BJ (cell line): ENCODE data around the gene GPR34. TPM values are rescaled to one million over a fixed set of nuclear protein-coding genes. Genes with fewer than 3 reads are reported as not detected.

ENCODE experiments used
- CTCF ChIA-PET: fragments of 350-600 bp; formaldehyde crosslinking; extraction: SDS; loops from one replicate; lab custom pipeline; 2021; ENCODE audit warnings: antibody characterized with exemption, inconsistent platforms; lab: Yijun Ruan, JAX
- POLR2A ChIA-PET: fragments of 300-600 bp; sonication (Branson Sonifier 250); formaldehyde crosslinking; extraction: SDS; loops from one replicate; lab custom pipeline; 2021; ENCODE audit warnings: antibody characterized with exemption; lab: Charles Lee
- DNase-seq: peaks from one replicate; pipeline ENCODE4 v3.0.0-alpha.2; 2011; ENCODE audit warnings: low read depth
- H3K27me3 ChIP-seq: 2 replicates; pipeline ENCODE4 v1.6.0; 2011; ENCODE audit warnings: low read length; ENCODE audit not compliant: control insufficient read depth, insufficient read depth
- H3K36me3 ChIP-seq: 2 replicates; pipeline ENCODE4 v1.5.1; 2011; ENCODE audit warnings: low read length; ENCODE audit not compliant: control insufficient read depth, insufficient read depth
- H3K4me3 ChIP-seq: 2 replicates; pipeline ENCODE4 v1.5.1; 2011; ENCODE audit warnings: low read depth, mild to moderate bottlenecking, control low read depth, low read length
- CTCF ChIP-seq: IDR thresholded peaks from 2 replicates; pipeline ENCODE4 v1.5.1; 2011; ENCODE audit warnings: low read depth, mild to moderate bottlenecking, control low read depth, inconsistent platforms, low read length, moderate library complexity; ENCODE audit not compliant: insufficient read depth
- polyA plus RNA-seq: library from polyadenylated mRNA; depleted of rRNA; stranded (reverse); fragments of >200 nt; gene quantifications from 2 replicates; pipeline ENCODE4 v1.2.3, GENCODE V29; 2011

Gene GPR34
- polyA plus RNA-seq, 1 experiment: not detected

- no peak for DNase-seq
- Histone ChIP-seq H3K27me3 (no peaks in the 10 kb centered on the region), H3K4me3 (no peak overlapping the region), H3K36me3 (peaks cover 2% of the 10 kb centered on the region; the same call in 1 of the 2 replicates)
- ChIA-PET POLR2A (no interaction called here), CTCF (no interaction called here)
- TF ChIP-seq CTCF: no peak
These were observed 24.3 kb upstream of the GPR34 start for GRCh38 chrX:41664375-41664901.

DNA sequence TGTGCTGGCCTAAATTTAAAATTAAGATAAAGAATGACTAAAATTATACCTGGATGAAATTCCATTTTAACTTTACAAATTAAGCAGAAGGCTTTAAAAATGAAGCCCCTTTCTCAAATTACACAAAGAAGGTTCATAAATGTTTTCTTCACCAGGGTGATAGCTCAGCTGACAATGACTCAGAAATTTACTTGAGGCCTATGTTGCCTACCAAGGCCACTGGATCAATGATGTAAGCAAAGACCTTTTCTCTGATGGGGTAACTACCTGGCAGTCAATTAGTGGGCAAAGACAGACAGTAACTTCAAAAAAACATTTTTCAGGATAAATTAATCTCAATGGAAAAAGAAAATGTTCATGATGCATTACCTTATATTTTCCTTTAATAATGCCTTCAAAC is 23.9 kb upstream of the GPR34 start:
- no peaks in the 10 kb centered on the region for H3K27me3 ChIP-seq
- no peak overlapping the region for H3K4me3 ChIP-seq
- ChIA-PET POLR2A (no interaction called here), CTCF (no interaction called here)
- no peak for TF ChIP-seq CTCF
- DNase-seq: no peak
- H3K36me3 ChIP-seq: peaks cover 2% of the 10 kb centered on the region; the same call in 1 of the 2 replicates

GRCh38 chrX:41665686-41666085 is 23.1 kb upstream of the GPR34 start:
- DNase-seq: no peak
- POLR2A ChIA-PET: no interaction called here
- CTCF ChIA-PET: no interaction called here
- TF ChIP-seq CTCF: no peak
- Histone ChIP-seq H3K36me3 (no peaks in the 10 kb centered on the region), H3K27me3 (no peaks in the 10 kb centered on the region), H3K4me3 (no peak overlapping the region)

DNA sequence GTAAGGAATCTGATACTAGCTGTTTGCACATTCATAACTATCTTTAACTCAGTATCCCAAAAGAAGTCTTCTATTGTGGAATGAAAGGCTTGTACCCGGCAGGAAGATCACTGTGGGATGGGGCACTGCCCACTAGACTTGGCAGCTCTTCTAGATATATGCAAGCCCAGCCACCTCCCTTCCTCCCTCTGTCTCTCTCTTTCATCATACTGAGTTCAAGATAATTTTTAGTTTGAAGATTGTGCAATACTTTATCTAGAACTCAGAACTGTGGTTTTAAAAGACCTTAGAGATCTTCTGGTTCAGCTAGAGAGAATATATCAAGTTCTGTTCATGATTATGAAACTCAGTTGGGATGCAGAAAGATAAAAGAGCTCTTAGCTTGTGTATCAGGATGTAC is 22.5 kb upstream of the GPR34 start:
- H3K27me3 ChIP-seq: no peaks in the 10 kb centered on the region
- DNase-seq: no peak
- no peaks in the 10 kb centered on the region for H3K36me3 ChIP-seq
- ChIA-PET POLR2A (interaction anchor here (0.7 kb wide), 1 partner anchor 363 kb away, joined by 3 read pairs; no protein-coding TSS in a partner anchor), CTCF (no interaction called here)
- TF ChIP-seq CTCF: no peak
- H3K4me3 ChIP-seq: no peak overlapping the region

DNA sequence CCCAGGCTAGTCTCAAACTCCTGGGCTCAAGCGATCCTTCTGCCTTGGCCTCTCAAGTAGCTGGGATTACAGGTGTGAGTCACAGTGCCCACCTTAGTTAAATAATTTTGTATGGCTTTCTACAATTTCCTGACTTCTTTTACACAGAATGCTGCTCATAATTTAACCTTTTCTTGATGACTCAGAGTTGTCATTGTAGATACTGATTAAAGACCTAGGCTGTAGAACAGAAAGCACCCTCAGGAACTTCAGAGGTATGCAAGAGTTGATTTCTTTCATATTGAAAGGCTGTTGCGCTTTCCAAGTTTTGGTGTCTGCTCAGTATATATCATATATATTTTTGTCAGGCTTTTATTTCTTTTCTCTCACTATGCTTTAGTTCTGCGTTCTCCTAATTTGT is 21.1 kb upstream of the GPR34 start:
- no peak for DNase-seq
- H3K27me3 ChIP-seq: no peaks in the 10 kb centered on the region
- ChIA-PET CTCF (interaction anchor here (0.7 kb wide), 1 partner anchor 419 kb away, joined by 3 read pairs; no protein-coding TSS in a partner anchor), POLR2A (no interaction called here)
- TF ChIP-seq CTCF: no peak
- H3K36me3 ChIP-seq: no peaks in the 10 kb centered on the region
- no peak overlapping the region for H3K4me3 ChIP-seq
